GM21360 (cell line): Measurements from ENCODE around the gene SFXN5.

Experiments
- ATAC-seq: cut with Tn5 transposase; IDR thresholded peaks from one replicate; pipeline ENCODE4 v1.9.1; 2021; ENCODE audit warnings: mild to moderate bottlenecking, moderate library complexity; ENCODE audit not compliant: unreplicated experiment

Gene SFXN5

GRCh38 chr2:72927619-72928550 lies 143.6 kb downstream of the SFXN5 start:
- no peak for ATAC-seq

- ATAC-seq = no peak
Observed at GRCh38 chr2:72926811-72927465, 144.6 kb downstream of the SFXN5 start.

- no peak for ATAC-seq
Observed at GRCh38 chr2:72926368-72926767, 145.1 kb downstream of the SFXN5 start.

GRCh38 chr2:72925328-72925943 lies 146.1 kb downstream of the SFXN5 start:
- ATAC-seq = no peak

DNA sequence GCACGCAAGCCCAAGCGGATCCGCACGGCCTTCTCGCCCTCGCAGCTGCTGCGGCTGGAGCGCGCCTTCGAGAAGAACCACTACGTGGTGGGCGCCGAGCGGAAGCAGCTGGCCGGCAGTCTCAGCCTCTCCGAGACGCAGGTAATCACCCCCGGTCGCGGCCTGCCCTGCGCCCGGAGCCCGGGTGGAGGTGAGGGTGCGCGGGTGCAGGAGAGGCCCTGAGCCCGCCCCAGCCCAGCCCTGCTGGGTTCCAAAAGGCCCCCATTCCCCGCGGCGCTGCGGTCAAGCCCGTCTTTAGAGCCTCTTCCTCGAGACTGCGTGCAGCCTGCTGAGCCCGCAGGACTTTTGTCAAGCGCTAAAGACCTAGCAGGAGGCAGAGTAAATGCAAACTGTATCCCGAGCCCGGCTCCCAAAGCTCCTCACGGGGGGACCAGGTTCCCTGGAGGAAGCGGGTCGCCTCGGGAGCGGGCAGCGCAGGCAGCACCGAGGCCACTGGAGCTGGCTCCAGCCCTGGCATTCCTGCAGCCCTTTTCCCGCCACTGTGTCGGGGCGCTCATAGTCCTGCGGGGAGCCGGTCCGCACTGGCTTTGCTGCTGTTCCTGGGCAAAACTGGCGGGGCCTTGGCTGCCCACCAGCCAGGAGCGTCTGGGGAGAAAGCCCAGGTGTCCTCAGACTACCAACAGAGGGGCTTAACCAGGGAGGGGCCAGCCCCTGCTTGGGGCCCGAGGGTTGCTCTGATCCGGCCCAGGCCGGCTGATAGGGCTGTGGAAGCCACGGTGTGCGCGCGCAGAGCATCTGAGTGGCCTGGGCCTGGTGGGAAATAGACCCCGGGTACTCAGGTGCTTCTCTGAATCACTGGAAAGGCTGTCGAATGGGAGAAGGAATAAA lies 146.9 kb downstream of the SFXN5 start:
- ATAC-seq = no peak

GRCh38 chr2:72923833-72924352 lies 147.6 kb downstream of the SFXN5 start:
- ATAC-seq = no peak

GRCh38 chr2:72921853-72922252 lies 149.7 kb downstream of the SFXN5 start:
- no peak for ATAC-seq

- ATAC-seq = no peak
Observed at GRCh38 chr2:72921088-72921851, 150.2 kb downstream of the SFXN5 start.

DNA sequence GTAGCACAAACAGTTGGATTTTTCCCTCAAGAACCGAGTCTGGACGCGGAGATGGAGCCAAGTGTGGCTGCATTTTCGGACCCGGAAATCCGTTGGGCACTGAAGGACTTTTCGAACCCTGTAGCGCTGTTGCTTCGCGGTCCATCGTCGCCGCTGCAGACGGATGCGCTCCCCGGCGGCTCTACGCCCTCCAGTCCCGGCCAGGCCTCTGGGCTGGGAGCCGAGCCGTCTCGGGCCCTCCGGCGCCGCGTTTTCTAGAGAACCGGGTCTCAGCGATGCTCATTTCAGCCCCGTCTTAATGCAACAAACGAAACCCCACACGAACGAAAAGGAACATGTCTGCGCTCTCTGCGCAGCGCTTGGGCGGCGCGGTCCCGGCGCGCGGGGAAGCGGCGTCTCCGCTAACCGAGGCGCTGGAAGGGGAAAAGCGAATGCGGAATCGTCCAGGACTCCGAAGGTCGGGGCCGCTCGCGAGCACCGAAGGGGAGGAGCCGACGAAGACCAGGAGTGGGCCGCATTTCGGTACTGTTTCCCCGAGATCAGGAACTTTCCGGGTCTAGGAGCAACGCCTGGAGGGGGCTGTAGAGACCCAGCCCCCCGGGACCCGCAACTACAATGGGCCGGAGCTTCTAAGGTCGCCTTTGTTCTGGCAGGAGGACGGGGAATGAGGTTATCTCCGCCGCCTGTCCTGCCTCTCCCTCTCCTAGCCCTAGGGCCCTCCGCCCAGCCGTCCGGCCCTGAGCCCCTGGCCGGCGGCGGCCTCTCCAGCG lies 151.0 kb downstream of the SFXN5 start:
- no peak for ATAC-seq

DNA sequence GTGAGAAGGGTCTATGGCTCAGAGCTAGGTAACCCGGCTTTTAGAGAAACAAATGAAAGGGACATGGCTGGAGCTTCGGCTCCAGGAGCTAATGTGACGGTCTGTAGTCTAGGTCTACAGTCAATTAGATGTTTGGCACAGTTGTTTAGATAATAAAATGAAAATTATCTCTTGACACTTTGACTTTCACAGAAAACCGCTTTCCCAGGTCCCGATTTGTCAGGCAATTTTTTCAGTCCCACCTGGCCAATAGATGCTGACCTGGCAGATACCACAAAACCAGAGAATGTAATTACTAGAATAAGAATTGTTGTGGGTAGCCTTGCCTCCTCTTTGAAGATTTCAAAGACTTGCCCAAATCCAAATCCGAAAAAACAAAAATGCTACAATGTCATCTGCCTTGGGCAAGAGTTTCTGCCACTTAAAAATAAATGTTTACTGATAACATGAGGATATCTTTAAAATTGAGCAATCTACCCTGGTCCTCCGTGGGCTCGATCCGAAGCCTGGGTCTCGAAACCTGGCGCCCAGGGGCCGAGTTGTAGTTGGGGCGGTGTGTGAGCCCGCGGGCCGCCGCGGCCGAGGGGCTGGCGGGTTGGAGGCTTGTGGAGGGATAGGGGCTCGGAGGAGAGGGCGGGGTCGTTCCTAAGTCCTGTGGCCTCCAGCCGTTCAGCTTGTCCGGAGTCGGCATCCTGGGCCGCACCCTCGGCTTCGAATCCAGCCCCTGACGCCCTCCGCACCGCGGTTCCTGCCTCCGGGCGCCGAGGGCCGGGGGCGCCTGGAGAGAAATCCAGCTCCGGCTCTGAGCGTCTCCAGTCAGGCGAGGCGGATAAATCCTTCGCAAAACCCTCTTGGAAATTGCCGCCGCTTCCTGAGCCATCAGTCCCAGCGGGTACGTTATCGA lies 151.8 kb downstream of the SFXN5 start:
- no peak for ATAC-seq

GRCh38 chr2:72917877-72918553 lies 153.5 kb downstream of the SFXN5 start:
- no peak for ATAC-seq

DNA sequence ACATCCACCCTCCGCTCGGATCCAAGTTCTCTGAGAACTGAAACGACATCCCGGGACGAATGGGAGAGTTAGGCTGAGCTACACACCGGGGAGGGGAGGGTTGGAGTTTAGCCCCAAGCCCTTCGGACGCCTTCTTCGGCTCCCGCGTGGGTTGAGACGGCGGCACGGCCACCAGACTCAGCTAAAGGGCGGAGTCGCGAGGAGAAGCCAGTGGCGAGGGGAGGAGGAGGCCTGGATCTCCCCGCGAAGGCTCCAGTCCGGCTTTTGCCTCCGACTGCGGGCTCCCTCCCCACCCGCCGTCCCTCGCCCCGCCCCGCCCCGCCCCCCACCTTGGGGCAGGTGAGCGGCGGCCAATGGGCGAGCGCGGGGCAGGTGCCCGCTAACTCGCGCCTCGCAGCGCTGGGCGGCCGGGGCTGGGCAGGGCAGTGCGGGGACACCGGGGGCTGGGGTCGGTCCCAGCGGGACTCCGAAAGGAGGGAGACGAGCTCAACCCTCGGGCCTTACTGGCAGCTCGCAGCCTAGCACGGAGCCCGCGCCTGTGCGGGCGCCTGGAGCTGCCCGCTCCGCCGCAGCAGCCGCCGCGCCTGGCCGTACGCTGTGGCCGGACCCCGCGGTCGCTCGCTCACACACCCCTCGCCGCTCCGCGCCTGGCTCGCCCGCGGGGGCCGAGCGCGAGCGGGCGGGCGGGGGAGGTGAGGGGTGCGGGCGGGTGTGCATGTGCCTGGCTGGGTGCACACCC lies 154.2 kb downstream of the SFXN5 start, which contains the start of gene EMX1:
Gene EMX1, plus strand, starts transcription at position 382 of the 739 bp plus-strand sequence. Its CDS starts 334 bp downstream, at position 716.
- no peak for ATAC-seq

- no peak for ATAC-seq
Observed at GRCh38 chr2:72916743-72917137, 154.8 kb downstream of the SFXN5 start.

DNA sequence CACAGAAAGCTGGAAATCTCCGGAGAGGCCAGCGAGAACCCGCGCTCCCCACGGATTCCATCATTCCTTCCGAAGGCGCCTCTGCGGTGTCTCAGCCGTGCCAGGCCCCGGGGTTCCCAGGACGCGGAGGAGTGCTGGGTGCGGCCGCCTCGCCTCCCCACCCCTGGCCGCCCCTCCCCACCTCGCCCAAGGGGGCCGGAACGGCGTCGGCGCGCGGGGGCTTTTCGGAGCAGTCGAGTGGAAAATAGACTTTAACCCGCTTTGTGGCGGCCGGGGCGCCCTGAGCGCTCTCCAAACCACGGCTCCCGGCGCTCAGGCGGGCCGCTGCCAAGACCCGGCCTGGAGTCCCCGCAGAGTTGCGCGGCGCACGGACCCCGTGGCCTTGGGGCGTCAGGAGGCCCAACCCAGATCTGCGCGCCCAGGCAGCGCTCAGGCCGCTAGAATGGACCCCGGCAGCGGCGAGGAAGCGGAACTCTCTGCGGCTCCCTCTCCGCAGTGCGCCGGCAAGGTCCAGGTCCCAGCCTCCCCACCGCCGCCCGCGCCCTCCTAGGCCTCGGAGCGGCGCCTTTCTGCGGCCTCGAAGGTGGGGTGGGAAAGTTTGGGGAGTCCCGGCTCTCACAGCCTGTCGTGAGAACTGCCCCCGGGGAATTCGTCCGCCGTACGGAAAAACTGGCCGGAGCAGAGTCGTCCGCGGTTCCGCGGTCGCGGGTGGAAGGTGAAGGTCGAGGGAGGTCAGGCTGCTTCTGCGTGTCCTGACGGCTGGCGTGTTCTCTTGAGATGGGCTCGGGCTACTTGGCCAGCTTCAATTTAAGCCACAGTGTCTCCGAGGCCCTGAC lies 155.4 kb downstream of the SFXN5 start:
- peak; percentile 57 for ATAC-seq

- ATAC-seq = no peak
Observed at GRCh38 chr2:72915320-72915906, 156.1 kb downstream of the SFXN5 start.
